K562 (cell line): ENCODE measurements around the gene ZBTB48. TPM values are rescaled to one million over a fixed set of nuclear protein-coding genes. Genes with fewer than 3 reads are reported as not detected.

Source experiments
- AFF4 ChIP-seq: sonication (generic); formaldehyde crosslinking; IDR thresholded peaks from 2 replicates; pipeline ENCODE4 v1.8.0; 2023; ENCODE audit warnings: mild to moderate bottlenecking, missing genetic modification reagents
- ARID4B ChIP-seq: sonication (generic); formaldehyde crosslinking; IDR thresholded peaks from 2 replicates; pipeline ENCODE4 v1.8.0; 2022; ENCODE audit warnings: mild to moderate bottlenecking, missing genetic modification reagents
- ARNT ChIP-seq, 2 experiments: fragments of 450-650 bp; IDR thresholded peaks; 2 replicates each; pipeline ENCODE4 v1.6.1; 2016; ENCODE audit warnings: mild to moderate bottlenecking in 1 of 2
- CBX8 ChIP-seq: fragments of 200-600 bp; sonication (generic); IDR thresholded peaks from 2 replicates; pipeline ENCODE4 v1.6.1; 2012; ENCODE audit warnings: borderline replicate concordance, mixed run types, low read depth, mild to moderate bottlenecking, moderate library complexity, mixed read lengths, low read length, control low read depth, inconsistent platforms; ENCODE audit not compliant: poor library complexity, severe bottlenecking; ENCODE audit errors: extremely low read depth
- DNMT1 ChIP-seq: fragments of 450-650 bp; IDR thresholded peaks from 2 replicates; pipeline ENCODE4 v1.6.1; 2016; ENCODE audit warnings: antibody characterized with exemption, mild to moderate bottlenecking
- FOXM1 ChIP-seq, 2 experiments: fragments of 450-650 bp in 1 of 2; sonication (generic) in 1 of 2; formaldehyde crosslinking in 1 of 2; IDR thresholded peaks; 2 replicates each; pipeline versions ENCODE4 v1.6.1 to v1.9.0; 2017 to 2022; ENCODE audit warnings: low read depth in 2 of 2, mild to moderate bottlenecking in 2 of 2, missing genetic modification reagents in 1 of 2, moderate library complexity in 1 of 2
- HNRNPUL1 ChIP-seq: fragments of 200-400 bp; formaldehyde crosslinking; IDR thresholded peaks from 2 replicates; pipeline ENCODE4 v1.6.1; 2017; ENCODE audit warnings: low read length
- LARP7 ChIP-seq: fragments of 450-650 bp; IDR thresholded peaks from 2 replicates; pipeline ENCODE4 v1.6.1; 2016
- LCOR ChIP-seq: sonication (generic); formaldehyde crosslinking; IDR thresholded peaks from 2 replicates; pipeline ENCODE4 v1.8.0; 2022; ENCODE audit warnings: mild to moderate bottlenecking, missing genetic modification reagents
- MEIS2 ChIP-seq: fragments of 450-650 bp; IDR thresholded peaks from 2 replicates; pipeline ENCODE4 v1.6.1; 2014; ENCODE audit warnings: mild to moderate bottlenecking; ENCODE audit not compliant: partially characterized antibody
- NR2C1 ChIP-seq, 2 experiments: fragments of 450-650 bp; IDR thresholded peaks; 2 replicates each; pipeline ENCODE4 v1.6.1; 2017; ENCODE audit warnings: mild to moderate bottlenecking in 2 of 2, antibody characterized with exemption in 1 of 2, inconsistent platforms in 1 of 2, missing compliant biosample characterization in 1 of 2, missing genetic modification characterization in 1 of 2
- PYGO2 ChIP-seq: fragments of 450-650 bp; IDR thresholded peaks from 2 replicates; pipeline ENCODE4 v1.6.1; 2016; ENCODE audit warnings: mild to moderate bottlenecking, missing genetic modification characterization, moderate library complexity, missing compliant biosample characterization
- RFX7 ChIP-seq: fragments of 250-450 bp; sonication (Bioruptor Pico); IDR thresholded peaks from 2 replicates; pipeline ENCODE4 v1.5.1; 2021; ENCODE audit warnings: mild to moderate bottlenecking
- SRSF3 ChIP-seq: fragments of 200-400 bp; formaldehyde crosslinking; IDR thresholded peaks from 2 replicates; pipeline ENCODE4 v1.6.1; 2016; ENCODE audit warnings: mild to moderate bottlenecking, low read length, moderate library complexity; ENCODE audit not compliant: insufficient read depth
- SRSF9 ChIP-seq: fragments of 200-400 bp; formaldehyde crosslinking; IDR thresholded peaks from 2 replicates; pipeline ENCODE4 v1.6.1; 2017; ENCODE audit warnings: low read depth, low read length, borderline replicate concordance
- TAF1 ChIP-seq: IDR thresholded peaks from 2 replicates; pipeline ENCODE4 v1.6.1; 2011; ENCODE audit warnings: mild to moderate bottlenecking, low read length, moderate library complexity; ENCODE audit not compliant: insufficient read depth, control insufficient read depth, severe bottlenecking; ENCODE audit errors: extremely low read depth
- ZNF507 ChIP-seq: conservative IDR thresholded peaks from 2 replicates; pipeline ENCODE4 v1.6.1; 2017; ENCODE audit warnings: missing genetic modification characterization, missing compliant biosample characterization
- polyA plus RNA-seq, 8 experiments: library from polyadenylated mRNA; depleted of rRNA in 4 of 8; stranded (reverse) in 5 of 8; unstranded in 3 of 8; fragments of >200 nt; fragmentation: Nextera tagmentation in 2 of 8; fragmentation: Illumina TruSeq in 1 of 8; extraction: Ambion mirVana in 2 of 8; extraction: Trizol in 1 of 8; gene quantifications; 2 replicates each; pipeline versions ENCODE4 v1.2.1 to v1.2.3, GENCODE V29; 2011 to 2014; ENCODE audit warnings: inconsistent platforms in 1 of 8, missing spikeins in 1 of 8
- total RNA-seq, 7 experiments: library from RNA; depleted of rRNA in 6 of 7; stranded (reverse); fragments of >200 nt in 6 of 7; fragmentation: Illumina TruSeq in 2 of 7; extraction: Trizol in 2 of 7; gene quantifications; 2 replicates each; pipeline versions ENCODE4 v1.2.1 to v1.2.3, GENCODE V29; 2011 to 2021; ENCODE audit warnings: low replicate concordance in 1 of 7
- TF ChIP-seq, protein P1 (sequence below): sonication (generic); formaldehyde crosslinking; IDR thresholded peaks from 2 replicates; pipeline ENCODE4 v1.8.1; 2023; ENCODE audit warnings: mild to moderate bottlenecking, missing genetic modification reagents, moderate library complexity

Gene ZBTB48
- total and polyA plus RNA-seq, 9 of the 15 experiments (the other 6 are each of a cell fraction or from before 2014, with no cell fraction given), result 1.9 to 66.9 (median 29.5) TPM

GRCh38 chr1:6613361-6614018 lies 33.7 kb downstream of the ZBTB48 start, which contains the start of gene PHF13 (continued):
- no peak for TF ChIP-seq FOXM1 (IDR thresholded peaks at IDR 0.05; ENCODE audit: low read depth)
- TF ChIP-seq FOXM1 (CRISPR knock-in tag; IDR thresholded peaks at IDR 0.05; ENCODE audit: low read depth), result no peak
- no peak for TF ChIP-seq SRSF9
- no peak for TF ChIP-seq SRSF3
- no peak for TF ChIP-seq DNMT1
- peak; percentile 75 for TF ChIP-seq NR2C1 (IDR thresholded peaks at IDR 0.05)
- TF ChIP-seq NR2C1 (tag; IDR thresholded peaks at IDR 0.05), result peak; percentile 92
- no peak for TF ChIP-seq ARID4B (CRISPR knock-in tag)
- TF ChIP-seq AFF4 (CRISPR knock-in tag), result no peak
- TF ChIP-seq RFX7 (CRISPR knock-in tag), result no peak
- no peak for TF ChIP-seq PYGO2 (tag)
- no peak for TF ChIP-seq HNRNPUL1
- TF ChIP-seq CBX8, result no peak
- TF ChIP-seq LARP7, result no peak
- no peak for TF ChIP-seq ARNT (IDR thresholded peaks at IDR 0.05)
- TF ChIP-seq TAF1, result peak; percentile 80
- no peak for TF ChIP-seq LCOR (CRISPR knock-in tag)
- TF ChIP-seq MEIS2, result no peak
- no peak for TF ChIP-seq ZNF507 (tag)
- TF ChIP-seq, protein P1, sequence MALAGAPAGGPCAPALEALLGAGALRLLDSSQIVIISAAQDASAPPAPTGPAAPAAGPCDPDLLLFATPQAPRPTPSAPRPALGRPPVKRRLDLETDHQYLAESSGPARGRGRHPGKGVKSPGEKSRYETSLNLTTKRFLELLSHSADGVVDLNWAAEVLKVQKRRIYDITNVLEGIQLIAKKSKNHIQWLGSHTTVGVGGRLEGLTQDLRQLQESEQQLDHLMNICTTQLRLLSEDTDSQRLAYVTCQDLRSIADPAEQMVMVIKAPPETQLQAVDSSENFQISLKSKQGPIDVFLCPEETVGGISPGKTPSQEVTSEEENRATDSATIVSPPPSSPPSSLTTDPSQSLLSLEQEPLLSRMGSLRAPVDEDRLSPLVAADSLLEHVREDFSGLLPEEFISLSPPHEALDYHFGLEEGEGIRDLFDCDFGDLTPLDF (CRISPR knock-in tag), result peak; percentile 87
